ENCODE data around the gene GSTA3.
"Not testable (repeated sequence)": the region's sequence is repeated elsewhere in the genome, so short reads cannot be mapped to it uniquely, and the experiment has no call there.

DNA sequence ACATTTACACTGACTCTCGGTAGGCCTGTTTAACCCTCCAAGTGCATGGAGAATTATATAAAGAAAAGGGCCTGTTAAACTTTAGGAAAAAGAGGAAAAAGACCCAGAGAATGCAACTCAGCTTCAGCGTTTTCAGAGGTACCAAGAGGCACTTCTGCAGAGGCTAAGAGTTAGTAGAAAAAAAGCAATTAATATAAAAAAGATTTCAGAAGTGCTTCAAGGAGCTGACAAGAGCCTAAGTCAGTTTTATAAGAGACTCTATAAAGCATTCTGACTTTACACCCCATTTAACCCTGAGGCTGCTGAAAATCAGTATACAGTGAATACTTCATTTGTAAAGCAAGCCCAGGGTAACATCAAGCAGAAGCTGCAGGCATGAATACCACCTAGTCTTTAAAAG lies 14.2 kb upstream of the GSTA3 start:
- not testable (repeated sequence) for TF ChIP-seq CTCF (IDR thresholded peaks at IDR 0.05); ZFX (IDR thresholded peaks at IDR 0.05; ENCODE audit: borderline replicate concordance)

All from 22Rv1 (cell line).